H1 (cell line): ENCODE measurements around the gene VIT. TPM values are rescaled to one million over a fixed set of nuclear protein-coding genes. Genes with fewer than 3 reads are reported as not detected.

ENCODE experiments used
- HDAC6 ChIP-seq: IDR thresholded peaks from one replicate; pipeline ENCODE4 v1.7.1; 2012; ENCODE audit warnings: low read depth, mild to moderate bottlenecking, inconsistent platforms, low read length, moderate library complexity
- SAP30 ChIP-seq: fragments of 300-600 bp; sonication (generic); IDR thresholded peaks from 2 replicates; pipeline ENCODE4 v1.7.1; 2012; ENCODE audit warnings: low read length, moderate library complexity, mild to moderate bottlenecking, inconsistent platforms; ENCODE audit not compliant: insufficient read depth, insufficient replicate concordance
- polyA plus RNA-seq, 7 experiments: library from polyadenylated mRNA; depleted of rRNA in 3 of 7; stranded (reverse) in 5 of 7; unstranded in 2 of 7; fragments of >200 nt in 5 of 7; fragments of 200-250 nt in 2 of 7; gene quantifications; 1 replicate in 5 of 7; 2 replicates in 1 of 7; 4 replicates in 1 of 7; pipeline versions ENCODE4 v1.2.1 to v1.2.3, GENCODE V29; 2011 to 2013; ENCODE audit warnings: missing spikeins in 2 of 7, mixed read lengths in 2 of 7
- total RNA-seq: library from RNA; stranded (reverse); fragmentation: NEBNext Ultra II Directional; extraction: Animal tissue kit (Norgen Biotek cat#: 25700); gene quantifications from 2 replicates; pipeline ENCODE4 v1.2.1, GENCODE V29; 2021

The VIT gene
- total and polyA plus RNA-seq, 2 of the 8 experiments (the other 6 are each of a cell fraction or from before 2014, with no cell fraction given): 0.03 TPM; not detected in 1

GRCh38 chr2:36802952-36803351 lies 106.4 kb downstream of the VIT start (continued):
- TF ChIP-seq HDAC6 (no peak), SAP30 (no peak)
